ENCODE measurements around the gene RPP21.
"Not testable (repeated sequence)": the region's sequence is repeated elsewhere in the genome, so short reads cannot be mapped to it uniquely, and the experiment has no call there.

The RPP21 gene

DNA sequence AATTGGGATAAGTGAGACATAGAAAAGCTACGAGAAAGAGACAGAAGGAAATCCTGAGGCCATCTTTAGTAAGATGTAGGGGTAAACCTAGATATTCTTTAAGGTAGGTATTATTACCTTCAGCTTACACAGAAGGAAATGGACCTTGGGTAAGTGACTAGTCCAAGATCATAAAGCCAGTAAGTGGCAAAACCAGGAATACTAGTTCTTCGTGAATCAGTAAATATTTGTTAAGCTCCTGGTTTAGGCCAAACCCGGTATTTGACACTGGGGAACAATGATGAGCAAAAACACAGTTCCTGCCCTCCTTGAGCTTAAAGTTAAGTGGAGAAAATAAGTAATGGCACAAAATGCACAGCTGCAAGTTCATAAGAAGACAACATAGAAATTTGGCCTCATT lies 13.0 kb upstream of the RPP21 start:
- DNase-seq, result no peak

DNA sequence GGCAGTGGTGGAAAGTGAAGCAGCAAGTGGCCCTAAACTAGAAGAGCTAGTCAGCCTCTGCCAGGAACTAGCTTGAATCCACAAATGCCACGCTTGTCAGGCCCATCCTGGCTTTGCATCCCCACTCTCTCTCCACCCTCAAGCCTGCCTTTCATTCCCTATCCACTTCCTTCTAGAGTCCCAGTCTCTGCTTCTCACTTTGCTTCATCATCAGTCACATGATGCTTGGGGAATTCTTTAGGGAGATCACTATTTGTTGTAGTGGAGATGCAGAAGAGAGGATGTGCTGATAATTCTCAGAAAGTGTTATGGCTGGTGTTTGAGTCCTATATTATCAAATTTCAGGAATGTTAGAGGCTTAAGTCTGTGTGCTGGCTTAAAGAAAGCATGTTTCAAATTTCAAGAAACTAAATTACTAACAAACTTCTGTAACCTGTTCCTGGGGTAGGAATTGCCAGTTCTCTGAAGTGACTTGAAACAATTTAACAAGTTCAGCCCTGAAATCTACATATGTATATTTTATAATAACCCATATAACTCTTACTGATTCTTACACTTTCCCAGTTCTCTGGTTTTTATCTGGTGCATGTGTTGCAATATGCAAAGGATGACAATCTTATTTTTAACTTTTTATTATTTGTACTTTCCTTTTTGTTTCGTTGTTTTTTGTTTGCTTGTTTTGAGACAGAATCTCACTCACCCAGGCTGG lies 10.7 kb upstream of the RPP21 start:
- DNase-seq, result no peak

DNA sequence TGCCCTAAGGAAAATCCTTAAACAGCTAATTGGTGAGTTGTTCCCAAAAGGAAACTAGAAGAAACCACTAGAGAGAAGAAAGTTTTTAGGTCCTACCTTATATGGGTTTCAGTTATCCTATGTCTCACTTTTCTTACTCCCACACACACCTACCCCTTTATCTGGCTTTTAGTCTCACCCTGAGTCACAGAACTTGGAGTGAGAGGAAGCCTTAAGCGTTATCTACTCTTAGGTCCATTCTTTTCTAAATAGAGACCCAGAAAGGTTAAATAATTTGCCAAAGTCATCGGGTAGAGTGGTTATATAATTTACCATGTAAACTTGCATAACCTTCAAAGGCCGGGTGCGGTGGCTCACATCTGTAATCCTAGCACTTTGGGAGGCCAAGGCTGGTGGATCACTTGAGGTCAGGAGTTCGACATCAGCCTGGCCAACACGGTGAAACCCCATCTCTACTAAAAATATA lies 4.3 kb upstream of the RPP21 start:
- DNase-seq, result no peak

DNA sequence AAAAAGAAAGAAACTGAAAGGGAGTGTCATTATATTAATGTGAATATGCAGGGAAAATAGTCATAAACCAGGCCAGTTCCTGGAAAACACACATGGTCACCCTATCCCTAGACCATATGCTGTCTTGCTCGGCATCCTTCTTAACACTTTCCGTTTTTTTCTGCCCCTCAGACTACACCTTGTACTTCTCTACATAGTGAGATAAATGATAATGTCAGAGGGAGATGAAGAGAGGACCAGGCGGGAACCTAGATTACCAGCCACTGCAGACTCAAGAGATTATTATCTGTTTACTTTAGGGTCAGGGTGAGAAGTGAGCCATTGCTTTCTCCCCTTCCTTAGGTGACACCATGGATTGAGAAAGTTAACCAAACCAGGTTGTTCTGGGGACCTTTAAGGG lies 3.7 kb upstream of the RPP21 start:
- DNase-seq, result no peak

DNA sequence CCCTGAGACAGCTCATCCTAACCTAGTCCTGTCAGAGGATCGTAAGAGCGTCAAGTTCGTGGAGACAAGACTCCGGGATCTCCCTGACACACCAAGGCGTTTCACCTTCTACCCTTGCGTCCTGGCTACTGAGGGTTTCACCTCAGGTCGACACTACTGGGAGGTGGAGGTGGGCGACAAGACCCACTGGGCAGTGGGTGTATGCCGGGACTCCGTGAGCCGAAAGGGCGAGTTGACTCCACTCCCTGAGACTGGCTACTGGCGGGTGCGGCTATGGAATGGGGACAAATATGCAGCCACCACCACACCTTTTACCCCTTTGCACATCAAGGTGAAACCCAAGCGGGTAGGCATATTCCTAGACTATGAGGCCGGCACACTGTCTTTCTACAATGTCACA lies 3.2 kb upstream of the RPP21 start:
- no peak for DNase-seq

DNA sequence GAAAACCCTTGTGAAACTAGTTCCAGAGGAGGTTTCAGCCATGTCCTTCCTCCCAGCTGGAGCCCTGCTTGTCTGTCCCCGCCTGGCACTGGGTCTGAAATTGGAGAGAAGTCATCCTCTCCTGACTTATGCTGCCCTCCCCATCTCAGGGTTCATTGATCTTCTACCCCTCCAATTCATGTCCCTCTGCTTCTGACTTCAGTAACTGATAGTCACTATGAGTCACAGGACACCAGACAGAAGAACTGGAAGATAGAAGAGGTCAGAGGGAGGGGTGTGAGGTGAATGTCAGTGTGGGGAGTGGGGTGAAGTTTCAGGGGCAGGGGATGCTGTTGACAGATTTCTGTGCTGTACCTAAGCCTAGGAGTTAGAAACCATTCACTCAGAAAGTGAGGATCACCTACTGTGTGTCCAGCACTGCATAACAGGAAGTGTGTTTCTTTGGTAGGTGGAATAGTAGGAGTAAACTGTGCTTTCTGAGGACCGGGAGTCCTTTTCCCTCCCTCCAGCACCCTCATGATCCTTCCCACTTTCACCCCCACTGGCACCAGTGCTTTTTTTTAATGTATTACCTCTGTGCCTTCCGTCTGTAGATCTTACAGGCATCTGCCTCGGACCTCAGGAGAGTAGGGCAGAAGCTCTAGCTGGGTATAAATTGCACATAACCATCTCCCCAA lies 627 bp upstream of the RPP21 start:
- DNase-seq, result no peak

DNA sequence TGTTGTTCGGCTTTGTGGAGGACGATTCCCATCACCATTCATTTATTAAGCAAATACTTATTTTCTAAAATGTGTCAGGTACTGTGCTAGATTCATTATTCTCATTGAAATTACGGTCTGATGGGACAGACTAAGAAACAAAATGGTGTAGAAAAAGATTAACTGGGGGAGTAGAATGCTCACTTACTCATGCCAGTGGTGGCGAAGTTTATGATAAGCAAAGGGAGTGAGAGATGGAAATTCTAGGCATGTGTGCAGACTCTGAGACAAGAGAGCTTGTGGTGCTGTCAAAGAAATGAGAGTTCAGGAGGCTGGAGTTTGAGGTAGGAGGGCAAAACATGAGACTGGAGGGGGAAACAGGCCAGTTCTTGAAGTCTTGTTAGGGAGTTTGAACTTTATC lies 896 bp downstream of the RPP21 start:
- no peak for DNase-seq

DNA sequence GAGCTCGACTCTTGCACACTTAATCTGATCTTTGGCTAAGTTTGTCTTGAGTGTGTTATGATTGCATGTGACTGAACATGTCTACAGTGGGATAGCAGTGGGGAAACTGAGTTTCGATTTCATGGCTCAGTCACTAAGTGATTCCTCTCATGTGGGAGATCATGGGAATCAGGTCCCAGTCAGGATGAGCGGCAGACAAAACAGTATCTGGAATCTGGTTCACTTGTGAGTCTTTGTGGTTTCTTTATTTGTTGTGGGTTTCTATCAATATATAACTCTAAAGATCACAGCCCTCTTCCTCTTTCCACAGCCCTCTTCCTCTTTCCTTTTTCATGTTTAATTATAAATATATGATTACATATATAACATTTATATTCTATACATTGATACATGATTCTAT lies 4.0 kb downstream of the RPP21 start:
- no peak for DNase-seq

DNA sequence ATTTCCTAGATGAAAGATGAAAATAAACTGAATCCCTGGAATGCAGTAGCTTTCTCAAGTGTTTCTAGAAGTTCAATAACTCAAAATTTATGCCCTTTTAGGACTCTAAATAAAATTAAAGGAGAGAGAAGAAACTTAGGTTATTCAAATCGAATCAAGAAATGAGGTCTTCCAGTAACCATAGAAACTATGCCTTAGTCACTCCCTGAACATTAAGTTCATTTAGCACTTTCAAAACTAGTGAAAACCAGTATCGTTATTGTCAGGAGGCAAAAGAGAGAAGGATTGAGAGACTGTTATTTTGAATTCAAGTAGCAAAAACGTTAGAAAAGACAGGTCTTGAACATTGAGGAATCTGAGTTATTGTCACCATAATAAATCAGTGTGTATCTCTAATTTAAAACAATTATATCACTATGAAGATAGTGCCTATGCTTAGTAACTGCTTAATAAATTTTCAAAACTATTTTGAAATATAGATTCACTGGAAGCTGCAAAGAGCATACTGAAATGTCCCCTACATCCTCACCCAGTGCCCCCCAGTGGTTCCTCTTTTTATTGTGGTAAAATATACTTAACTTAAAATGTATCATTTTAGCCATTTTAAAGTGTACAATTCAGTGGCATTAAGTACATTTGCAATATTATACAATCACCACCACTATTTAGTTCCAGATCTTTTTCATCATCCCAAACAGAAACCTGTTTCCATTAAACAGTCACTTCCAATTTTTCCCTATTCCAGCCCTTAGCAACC lies 4.6 kb downstream of the RPP21 start:
- no peak for DNase-seq

DNA sequence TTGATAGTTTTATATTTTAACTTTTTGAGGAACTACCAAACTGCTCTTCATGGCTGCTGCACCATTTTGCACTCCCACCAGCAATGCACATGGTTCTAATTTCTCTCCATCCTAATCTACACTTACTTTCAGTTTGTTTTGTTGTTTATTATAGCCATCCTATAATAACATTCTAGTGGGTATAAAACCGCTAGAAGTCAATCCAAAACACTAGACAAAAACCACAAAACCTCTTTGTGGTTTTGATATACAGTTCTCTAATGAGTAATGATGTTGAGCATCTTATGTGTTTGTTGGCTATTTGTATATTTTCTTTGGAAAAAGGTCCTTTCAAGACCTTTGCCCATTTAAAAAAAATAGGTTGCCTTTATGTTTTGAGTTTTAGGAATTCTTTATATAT lies 5.6 kb downstream of the RPP21 start:
- no peak for DNase-seq

DNA sequence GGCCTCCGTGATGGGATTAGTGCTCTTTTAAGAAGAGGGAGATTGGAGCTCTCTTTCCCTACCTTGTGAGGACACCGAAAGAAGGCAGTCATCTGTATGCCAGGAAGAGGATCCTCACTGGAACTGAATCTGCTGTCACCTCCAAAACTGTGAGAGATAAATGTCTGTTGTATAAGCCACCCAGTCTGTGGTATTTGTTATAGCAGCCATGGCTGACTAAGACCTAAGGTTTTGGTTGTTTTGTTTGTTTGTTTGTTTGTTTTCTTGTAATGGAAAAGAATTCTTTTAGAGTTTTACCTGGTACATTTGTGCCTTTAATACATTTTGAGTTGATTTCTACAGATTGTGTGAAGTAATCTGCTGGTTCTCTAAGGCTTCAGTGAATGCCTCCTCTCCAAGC lies 7.6 kb downstream of the RPP21 start:
- DNase-seq, result no peak

DNA sequence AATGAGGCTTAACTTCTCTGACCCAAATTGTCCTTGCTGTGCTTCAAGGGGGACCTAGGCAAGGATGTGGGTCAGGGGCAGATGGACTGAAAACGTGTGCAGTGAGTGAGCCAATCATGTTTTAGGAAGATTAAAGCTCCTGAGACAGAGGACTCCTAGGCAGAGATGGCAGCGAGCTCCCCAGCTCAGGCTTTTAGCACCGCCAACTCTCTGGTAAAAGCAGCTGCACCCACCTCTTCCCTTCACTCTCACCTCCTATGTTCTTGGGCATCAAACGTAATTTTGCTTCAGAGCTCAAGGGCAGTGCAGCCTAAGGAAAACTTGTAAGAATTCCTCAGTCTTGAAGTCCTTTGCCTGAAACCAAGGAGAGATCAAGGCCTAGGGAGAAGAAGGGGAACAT lies 10.3 kb downstream of the RPP21 start:
- no peak for DNase-seq

DNA sequence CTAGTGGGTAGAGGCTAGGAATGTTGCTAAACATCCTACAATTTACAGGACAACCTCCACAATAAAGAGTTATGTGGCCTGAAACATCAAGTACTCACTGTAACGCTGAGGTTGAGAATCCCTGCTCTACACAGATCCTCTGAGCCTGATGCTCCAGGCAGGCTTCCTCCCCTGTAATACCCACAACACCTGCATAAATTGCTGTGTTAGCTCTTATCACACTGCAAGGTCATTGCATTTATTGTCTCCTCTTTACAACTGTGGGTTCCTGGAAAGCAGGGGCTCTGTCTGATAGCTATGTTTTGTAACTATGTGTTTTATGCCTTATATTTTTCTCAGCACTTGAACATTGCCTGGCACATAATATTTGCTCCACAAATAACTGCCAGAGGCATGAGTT lies 11.6 kb downstream of the RPP21 start:
- DNase-seq, result no peak

DNA sequence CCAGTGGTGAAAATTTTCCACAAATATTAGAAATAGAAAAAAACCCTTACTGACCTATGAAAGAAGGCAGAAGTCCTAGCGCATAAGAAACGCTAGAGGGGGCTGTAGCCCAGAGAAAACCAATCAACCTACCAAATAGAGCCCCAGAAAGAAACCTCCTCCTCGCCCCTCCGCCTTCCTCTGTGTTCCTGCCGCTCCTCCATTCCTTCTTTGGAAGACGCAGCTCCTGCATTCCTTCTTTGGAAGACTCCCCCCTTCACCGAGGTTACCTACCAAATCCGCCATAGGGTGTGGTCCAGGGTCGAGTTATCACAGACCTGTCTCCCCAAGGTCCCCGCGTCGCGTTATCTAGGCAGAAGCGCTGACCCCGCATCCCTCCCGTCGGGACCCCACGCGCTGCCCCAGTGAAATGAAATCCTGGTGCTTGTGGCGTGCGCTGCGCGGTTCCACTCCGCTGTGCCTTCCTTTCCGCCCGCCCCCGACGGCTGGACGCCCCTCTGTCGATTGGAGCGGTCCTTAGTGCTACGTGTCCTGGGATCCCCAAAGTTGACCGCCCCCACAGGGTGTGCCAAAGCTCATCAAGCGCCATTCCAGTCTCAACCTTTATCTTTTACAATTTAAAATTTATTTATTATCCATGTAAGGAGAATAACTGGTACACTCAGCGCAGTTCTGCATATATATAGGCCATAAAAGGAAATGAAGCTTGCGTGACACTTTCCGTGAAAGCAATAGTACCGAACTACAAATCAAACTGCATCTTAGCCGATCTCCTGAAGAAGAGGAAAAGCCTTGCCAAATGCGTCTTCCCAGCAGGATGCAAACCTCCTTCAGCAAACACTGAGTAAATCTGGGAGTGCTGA lies 13.0 kb downstream of the RPP21 start:
- DNase-seq, result peak; percentile 79

DNA sequence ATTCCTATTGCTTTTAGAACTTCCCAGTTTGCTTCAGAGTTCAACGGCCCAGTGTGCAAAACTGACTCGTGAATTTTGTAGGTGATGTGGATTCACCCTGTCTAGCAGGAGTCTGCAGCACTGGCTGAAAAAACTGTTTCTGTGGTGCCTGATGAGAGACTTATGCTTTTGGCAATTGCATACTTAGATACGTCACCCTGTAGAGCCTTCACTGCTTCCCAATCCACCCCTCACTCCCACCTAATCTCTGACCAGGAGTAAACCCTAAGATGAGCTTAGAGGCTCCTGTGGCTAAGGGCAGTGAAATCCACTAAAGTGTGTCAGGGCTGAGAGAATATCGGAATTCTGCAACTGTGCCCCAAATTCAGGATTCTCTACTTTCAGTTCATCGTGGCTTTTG lies 14.3 kb downstream of the RPP21 start:
- no peak for DNase-seq

DNA sequence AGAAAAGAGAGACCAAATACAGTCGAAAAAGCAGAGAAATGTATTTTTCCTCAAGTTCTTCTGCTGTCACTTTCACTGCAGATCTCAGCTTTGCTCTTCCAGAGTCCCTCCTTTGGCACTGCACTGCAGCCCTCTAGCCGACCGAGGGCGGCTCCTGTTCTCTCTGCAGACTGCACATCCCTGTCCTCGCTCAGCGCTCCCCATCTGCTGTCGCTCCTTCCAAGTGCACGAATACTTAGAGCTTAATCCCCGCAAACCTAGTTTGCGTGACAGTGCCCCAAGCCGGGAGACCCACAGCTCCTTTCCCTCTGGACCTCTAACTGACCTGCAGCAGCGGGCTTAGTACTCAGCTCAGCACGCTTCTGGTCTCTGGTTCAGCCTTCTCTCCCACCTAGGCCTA lies 15.2 kb downstream of the RPP21 start:
- no peak for DNase-seq

DNA sequence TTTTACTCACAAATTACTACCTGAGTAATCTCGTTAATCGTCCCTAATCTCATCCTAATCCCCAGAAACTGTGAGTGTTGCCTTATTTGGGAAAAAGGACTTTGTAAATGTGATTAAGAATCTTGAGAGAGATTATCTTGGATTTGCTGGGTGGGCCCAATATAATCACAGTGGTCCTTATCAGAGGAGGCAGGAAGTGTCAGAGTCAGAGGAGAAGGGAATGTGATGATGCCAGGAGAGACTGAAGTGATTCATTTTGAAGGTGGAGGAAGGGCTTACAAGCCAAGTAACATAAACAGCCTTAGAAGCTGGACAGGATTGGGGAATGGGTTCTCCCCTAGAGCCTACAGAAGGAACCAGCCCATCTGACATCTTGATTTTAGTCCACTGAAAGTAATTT lies 16.7 kb downstream of the RPP21 start:
- DNase-seq, result no peak

DNA sequence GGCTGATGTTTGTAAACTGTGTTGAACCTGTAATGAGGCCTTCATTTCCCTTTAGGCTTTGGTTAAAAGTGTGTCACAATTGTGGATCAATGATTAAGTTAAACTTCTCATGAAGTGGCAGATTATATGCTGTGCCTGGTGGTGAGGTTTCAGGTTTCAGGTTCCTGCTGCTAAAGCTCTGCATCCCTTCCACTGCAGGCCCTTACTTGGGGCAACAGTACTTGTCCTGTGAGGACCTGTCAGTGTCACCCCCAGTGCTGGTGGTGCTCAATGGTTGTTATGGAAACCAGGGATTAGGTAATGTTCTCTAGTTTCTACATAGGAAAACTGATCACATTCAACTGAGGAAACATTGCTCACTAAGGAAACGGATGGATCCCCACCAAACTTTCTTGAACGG lies 18.5 kb downstream of the RPP21 start:
- no peak for DNase-seq

DNA sequence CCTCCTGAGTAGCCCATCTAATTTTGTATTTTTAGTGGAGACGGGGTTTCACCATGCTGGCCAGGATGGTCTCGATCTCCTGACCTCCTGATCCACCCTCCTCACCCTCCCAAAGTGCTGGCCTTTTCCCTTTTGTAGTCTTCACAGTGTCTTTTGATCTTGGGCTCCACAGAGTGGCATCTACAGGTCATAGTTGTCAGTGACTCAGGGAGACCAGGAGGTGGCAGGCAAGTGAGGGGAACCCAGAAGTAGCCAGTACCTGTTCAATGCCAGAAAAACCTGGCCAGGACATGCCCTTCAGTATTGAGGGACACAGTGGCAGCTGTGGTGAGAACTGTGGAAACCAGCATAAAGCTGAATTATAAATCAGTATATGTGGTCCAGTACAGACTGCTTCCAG lies 19.6 kb downstream of the RPP21 start:
- no peak for DNase-seq

DNA sequence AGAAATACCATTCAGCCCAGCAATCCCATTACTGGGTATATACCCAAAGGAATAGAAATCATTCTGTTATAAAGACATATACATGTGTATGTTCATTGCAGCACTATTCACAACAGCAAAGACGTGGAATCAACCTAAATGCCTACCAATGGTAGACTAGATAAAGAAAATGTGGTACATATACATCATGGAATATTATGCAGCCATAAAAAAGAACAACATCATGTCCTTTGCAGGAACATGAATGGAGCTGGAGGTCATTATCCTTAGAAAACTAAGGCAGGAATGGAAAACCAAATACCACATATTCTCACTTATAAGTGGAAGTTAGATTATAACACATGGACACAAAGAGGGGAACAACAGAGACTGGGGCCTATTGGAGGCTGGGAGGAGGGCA lies 24.3 kb downstream of the RPP21 start:
- not testable (repeated sequence) for DNase-seq

DNA sequence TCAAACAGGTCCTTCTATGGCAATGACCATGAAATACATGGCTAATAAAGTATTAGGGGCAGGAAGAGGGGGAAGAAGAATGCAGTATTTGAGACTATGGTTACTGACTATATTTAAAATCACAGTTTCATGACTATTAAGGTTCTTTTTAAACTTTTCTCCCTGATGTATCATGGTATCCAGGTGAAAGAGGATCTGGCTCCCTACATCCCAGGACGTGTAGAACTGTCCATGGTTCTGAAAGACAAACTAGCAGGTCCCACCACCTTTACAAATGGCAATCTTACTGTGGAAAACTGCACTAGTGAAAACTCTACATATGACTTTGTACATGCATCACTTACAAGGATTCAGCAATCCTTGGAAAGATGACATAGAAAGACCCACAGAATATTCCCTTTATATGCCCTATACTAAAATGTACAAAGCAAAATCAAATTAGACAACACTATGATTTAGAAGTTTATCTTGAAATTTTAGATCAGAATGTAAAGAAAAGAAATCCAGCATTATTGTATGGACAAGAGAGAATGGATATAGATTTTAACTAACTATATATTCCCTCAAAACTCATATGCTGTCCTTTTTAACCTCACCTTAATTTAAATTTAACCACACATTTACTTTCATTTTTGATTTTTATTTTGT lies 33.5 kb downstream of the RPP21 start:
- no peak for DNase-seq

DNA sequence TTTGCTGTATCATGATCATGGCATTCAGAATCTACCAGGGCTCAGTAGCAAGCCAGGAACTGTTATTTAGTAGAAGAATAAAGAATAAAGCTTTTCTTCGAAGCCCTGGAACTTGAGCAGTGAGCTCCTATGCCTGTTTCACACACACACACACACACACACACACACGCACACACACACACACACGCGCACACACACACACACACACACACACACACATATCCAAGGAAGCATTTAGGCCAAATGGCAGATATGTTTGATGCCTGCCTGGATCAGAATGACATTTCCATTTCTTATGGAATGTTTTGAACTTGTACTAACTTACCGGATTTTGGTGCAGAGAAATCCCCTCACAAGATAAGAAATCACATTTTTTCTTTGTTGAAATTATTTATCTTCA lies 35.5 kb downstream of the RPP21 start:
- DNase-seq, result no peak

DNA sequence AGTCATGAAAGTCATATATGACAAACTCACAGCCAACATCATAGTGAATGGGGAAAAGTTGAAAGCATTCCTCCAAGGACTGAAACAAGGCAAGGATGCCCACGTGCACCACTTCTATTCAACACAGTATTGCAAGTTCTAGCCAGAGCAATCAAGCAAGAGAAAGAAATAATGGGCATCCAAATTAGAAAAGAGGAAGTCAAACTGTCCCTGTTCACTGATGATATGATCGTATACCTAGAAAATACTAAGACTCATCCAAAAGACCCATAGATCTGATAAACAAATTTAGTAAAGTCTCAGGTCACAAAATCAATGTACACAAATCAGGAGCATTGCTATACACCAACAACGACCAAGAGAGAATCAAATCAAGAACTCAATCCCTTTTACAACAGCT lies 41.2 kb downstream of the RPP21 start:
- no peak for DNase-seq
